Stimulated activated effector memory CD8-positive, alpha-beta T cell treated with anti-CD3 and anti-CD28 coated beads, Interleukin-12 subunit alpha, Interleukin-12 subunit beta, amount 100 ng/mL, for 72 hours (primary cell): ENCODE measurements around the gene TLE5.

ENCODE experiments used
- ATAC-seq: fragments of 150-1000 bp; cut with Tn5 transposase; 2 replicates; pipeline ENCODE4 v1.10.0; 2021
- DNase-seq, 2 donors: peaks; one replicate each; pipeline ENCODE4 v3.0.0; 2021 to 2022; ENCODE audit warnings: low spot score in 2 of 2
- H3K27ac Mint-ChIP-seq: one replicate; pipeline ENCODE4 v1.8.0; 2022; ENCODE audit warnings: mild to moderate bottlenecking, mixed read lengths
- H3K36me3 Mint-ChIP-seq: one replicate; pipeline ENCODE4 v1.8.0; 2022; ENCODE audit warnings: mild to moderate bottlenecking, mixed read lengths
- H3K4me1 Mint-ChIP-seq: one replicate; pipeline ENCODE4 v1.8.0; 2022; ENCODE audit warnings: mixed read lengths
- H3K4me3 Mint-ChIP-seq: one replicate; pipeline ENCODE4 v1.8.0; 2022; ENCODE audit warnings: mild to moderate bottlenecking, mixed read lengths
- H3K9me3 Mint-ChIP-seq: one replicate; pipeline ENCODE4 v1.8.0; 2022; ENCODE audit warnings: mixed read lengths

TLE5 gene

DNA sequence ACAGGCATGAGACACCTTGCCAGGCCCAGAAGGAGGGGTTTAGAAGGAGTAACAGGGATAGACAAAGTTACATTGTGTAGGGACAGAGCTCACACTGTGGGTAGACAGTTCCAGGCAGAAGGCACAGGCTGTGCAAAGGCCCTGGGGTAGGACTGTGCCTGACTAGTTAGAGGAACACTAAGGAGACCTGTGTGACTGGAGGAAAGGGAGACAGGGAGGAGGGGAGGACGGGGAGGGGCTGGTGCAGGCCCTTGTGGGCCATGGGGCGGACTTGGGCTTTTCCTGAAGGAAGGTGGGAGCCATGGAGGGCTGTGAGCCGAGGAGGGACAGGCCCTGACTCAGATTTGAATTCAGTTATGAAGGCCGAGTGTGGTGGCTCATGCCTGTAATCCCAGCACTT is 17.3 kb upstream of the TLE5 start:
- peak; percentile 19 for ATAC-seq
- Mint-ChIP-seq H3K4me3 (no peak overlapping the region), H3K27ac (no peak overlapping the region), H3K4me1 (peaks cover 10% of the 10 kb centered on the region), H3K36me3 (no peaks in the 10 kb centered on the region), H3K9me3 (no peaks in the 10 kb centered on the region)
- no peak for DNase-seq

DNA sequence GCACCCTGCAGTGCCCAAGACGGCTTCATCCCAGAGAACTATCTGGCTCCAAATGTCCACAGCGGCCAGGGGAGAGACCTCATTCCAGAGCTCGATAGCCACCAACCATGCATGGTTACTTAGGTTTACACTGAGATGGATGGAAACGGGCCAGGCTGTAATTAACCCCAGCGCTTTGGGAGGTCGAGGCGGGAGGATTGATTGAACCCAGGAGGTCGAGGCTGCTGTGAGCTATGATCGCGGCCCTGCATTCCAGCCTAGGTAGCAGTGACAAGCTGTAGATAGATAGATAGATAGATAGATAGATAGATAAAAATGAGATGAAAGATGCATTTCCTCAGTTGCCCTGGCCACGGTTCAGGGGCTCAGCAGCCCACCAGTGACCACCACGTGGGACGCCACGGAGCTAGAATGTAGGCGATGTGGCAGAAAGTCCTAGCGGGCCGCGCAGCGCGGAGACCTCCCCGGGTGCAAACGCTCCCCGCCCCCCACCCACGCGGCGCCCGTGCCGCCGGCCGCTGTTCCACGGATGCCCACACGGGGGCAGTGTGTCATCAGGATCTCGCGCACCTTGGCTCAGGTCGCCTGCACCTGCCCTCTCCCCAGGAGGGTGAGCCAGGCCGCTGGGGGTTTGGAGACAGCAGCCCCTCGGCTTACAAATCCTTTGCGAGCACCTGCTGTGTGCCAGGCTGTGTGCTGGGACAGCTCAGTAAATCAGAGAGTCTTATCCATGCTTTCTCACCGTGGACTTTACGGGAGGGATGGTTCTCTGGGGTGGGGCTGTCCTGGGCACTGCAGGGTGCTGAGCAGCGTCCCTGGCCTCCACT is 13.5 kb upstream of the TLE5 start:
- peak; percentile 78 for ATAC-seq
- Mint-ChIP-seq H3K36me3 (no peaks in the 10 kb centered on the region), H3K4me3 (peak overlapping the region; percentile 28), H3K4me1 (peaks cover 10% of the 10 kb centered on the region), H3K27ac (no peak overlapping the region), H3K9me3 (no peaks in the 10 kb centered on the region)
- DNase-seq: peak; percentile 80 to 87

DNA sequence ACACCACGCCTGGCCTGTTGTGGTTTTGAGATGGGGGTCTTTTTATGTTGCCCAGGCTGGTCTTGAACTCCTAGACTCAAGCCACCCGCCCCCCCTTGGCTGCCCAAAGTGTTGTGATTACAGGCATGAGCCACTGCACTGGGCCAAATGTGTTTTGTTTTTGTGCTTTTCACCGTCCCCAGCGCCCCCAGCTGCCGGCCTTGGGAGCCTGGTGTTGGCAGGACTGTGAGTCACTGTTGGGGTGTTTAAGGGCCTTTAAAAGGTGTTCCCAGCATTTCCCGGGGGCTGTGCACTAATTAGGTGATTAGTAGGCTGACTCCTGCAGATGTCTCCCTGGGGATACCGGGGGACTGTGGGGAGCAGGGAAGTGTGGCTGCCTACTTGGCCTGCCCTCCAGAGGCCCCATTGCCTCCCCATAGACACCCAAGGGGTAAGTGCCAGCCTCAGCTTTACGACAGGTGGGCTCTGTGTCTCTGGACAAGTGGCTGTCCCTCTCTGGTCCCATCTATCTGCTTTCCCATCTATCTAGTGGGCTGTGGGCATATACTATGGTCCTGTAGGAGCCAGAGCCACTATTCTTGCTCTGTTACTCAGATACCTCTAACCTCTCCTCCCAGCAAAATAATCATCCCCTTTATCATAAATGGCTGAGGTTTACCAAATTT is 11.8 kb upstream of the TLE5 start:
- H3K4me1 Mint-ChIP-seq: peaks cover 10% of the 10 kb centered on the region
- H3K36me3 Mint-ChIP-seq: no peaks in the 10 kb centered on the region
- H3K4me3 Mint-ChIP-seq: no peak overlapping the region
- no peak for DNase-seq
- H3K9me3 Mint-ChIP-seq: no peaks in the 10 kb centered on the region
- H3K27ac Mint-ChIP-seq: no peak overlapping the region
- no peak for ATAC-seq

DNA sequence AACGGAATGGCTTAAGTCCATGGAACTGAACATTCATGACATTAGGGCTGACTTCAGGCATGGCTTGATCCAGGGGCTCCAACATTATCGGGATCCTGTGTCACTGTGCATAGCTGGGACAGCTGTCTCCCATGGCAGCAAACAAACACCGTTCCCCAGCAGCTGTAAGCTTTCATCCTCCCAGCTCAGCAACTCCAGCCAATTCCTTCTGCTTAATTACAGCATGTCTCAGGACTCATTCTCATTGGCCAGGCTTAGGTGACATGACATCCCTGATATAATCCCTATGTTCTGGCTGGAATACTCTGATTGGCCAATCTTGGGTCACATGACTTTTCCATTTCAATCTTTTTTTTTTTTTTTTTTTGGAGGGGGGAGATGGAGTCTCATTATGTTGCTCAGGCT is 10.9 kb upstream of the TLE5 start:
- DNase-seq (no peak), ATAC-seq (no peak)
- no peak overlapping the region for H3K4me3 Mint-ChIP-seq
- no peaks in the 10 kb centered on the region for H3K9me3 Mint-ChIP-seq
- H3K4me1 Mint-ChIP-seq: peaks cover 10% of the 10 kb centered on the region
- H3K36me3 Mint-ChIP-seq: no peaks in the 10 kb centered on the region
- H3K27ac Mint-ChIP-seq: no peak overlapping the region

DNA sequence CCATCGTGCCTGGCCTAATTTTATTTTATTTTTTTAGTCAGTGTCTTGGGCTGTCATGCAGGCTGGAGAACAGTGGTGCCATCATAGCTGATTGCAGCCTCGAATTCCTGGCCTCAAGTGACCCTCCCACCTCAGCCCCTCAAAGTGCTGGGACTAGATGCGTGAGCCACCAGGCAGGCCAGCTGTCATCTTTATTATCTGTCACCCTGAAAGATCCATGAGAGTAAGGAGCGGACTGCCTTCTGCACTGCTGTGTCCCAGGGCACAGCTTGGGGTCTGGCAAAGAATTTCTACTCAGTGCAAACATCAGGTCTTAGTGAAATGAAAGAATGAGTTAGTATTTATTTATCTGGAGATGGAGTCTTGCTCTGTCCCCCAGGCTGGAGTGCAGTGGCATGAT is 9.5 kb upstream of the TLE5 start:
- Mint-ChIP-seq H3K36me3 (no peaks in the 10 kb centered on the region), H3K27ac (no peak overlapping the region), H3K9me3 (no peaks in the 10 kb centered on the region), H3K4me1 (peaks cover 16% of the 10 kb centered on the region), H3K4me3 (no peak overlapping the region)
- DNase-seq (no peak), ATAC-seq (no peak)

DNA sequence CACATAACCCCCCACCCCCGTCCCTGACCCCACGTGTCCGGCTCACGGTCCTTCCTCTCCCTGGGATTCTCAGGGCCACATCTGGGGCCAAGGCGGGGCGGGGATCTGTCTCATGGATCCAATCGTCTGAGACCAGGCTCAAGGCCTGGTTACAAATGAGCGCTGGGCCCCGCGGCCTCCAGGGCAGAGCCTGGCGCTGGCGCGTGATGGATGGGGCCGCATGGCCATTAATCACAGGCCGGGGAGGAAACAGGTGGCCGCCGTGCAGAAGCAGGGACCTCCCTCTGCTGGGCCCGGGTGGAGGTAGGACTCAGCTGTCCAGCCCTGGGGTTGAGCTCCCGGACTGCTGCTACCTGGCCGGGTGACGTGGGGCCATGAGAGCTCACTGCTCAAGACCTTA is 5.8 kb upstream of the TLE5 start:
- Mint-ChIP-seq H3K4me1 (peaks cover 11% of the 10 kb centered on the region), H3K36me3 (no peaks in the 10 kb centered on the region), H3K4me3 (no peak overlapping the region), H3K9me3 (no peaks in the 10 kb centered on the region), H3K27ac (no peak overlapping the region)
- ATAC-seq (no peak), DNase-seq (no peak)

DNA sequence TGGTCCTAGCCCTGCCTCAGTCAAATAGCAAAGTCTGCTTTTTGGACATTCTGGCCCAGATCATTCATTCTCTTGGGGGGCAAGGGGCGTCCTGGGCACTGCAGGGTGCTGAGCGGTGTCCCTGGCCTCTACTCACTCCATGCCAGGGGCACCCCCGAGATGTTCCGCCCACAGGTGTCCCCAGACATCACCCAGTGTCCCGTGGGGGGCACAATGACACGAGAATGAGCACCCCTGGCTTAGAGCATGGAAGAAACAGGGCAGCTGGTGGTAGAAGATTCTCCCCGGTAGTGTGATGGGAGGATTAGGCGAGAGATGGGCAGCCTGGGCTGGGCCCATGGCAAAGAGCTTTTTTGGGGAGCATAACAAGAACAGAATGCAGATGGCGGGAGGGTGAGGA is 5.3 kb upstream of the TLE5 start:
- H3K4me3 Mint-ChIP-seq: no peak overlapping the region

DNA sequence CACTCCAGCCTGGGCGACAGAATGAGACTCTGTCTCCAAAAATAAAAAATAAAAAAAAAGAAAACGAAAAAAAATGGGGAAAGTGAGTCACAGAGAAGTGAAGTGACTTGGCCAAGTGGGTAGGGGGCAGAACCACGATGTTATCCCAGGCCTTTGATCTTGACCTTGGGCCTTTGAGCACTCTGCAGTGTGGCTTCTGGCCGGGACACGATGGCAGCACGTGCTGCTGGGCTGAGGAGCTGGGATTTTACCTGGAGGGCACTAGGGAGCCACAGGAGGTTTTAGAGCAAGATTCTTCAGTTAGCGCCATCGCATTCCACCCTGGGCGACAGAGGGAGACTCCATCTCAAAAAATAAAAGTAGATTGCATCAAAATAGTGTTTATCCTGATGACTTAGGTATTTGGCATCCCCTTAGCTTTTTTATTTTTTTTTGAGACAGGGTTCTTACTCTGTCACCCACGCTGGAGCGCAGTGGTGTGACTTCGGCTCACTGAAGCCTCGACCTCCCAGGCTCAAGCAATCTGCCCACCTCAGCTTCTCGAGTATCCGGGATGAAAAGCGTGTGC is 4.3 kb upstream of the TLE5 start:
- Mint-ChIP-seq H3K4me3 (no peak overlapping the region), H3K27ac (no peak overlapping the region), H3K36me3 (peaks cover 6% of the 10 kb centered on the region), H3K9me3 (no peaks in the 10 kb centered on the region), H3K4me1 (peaks cover 16% of the 10 kb centered on the region)
- DNase-seq (no peak), ATAC-seq (no peak)

More for the DNA sequence above, 5.3 kb upstream of the TLE5 start:
- Mint-ChIP-seq H3K27ac (no peak overlapping the region), H3K9me3 (no peaks in the 10 kb centered on the region), H3K36me3 (peaks cover 3% of the 10 kb centered on the region), H3K4me1 (peaks cover 16% of the 10 kb centered on the region)
- DNase-seq (no peak), ATAC-seq (no peak)

DNA sequence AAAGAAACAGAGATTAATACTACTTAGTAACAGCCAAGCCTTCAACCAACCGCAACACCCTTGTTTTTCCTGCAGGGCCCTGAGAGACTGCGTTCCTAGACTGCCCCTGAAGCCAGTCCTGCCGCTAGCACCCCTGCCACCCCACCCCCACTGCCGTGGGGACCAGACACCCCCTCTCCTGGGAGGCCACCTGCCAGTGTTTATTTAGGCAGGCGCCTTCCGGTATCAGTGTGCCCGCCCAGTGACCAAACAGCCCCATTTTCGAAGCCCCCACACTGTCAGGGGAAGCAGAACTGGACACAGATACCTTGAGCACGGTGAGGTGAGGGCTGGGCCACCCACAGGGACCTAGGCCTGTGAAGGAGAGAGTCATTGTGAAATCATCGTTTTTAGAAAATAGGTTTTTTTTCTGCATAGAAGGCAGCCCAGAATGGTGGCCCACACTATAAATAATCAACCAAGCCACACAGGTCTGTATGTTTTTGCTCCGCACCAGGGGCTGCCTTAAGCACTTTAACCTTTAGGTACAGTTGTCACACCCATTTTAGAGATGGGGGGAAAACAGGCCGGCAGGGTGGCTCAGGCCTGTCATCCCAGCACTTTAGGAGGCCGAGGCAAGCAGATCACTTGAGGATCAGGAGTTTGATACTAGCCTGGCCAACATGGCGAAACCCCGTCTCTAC is 3.5 kb upstream of the TLE5 start:
- ATAC-seq (no peak), DNase-seq (no peak)
- Mint-ChIP-seq H3K36me3 (peaks cover 10% of the 10 kb centered on the region), H3K4me3 (no peak overlapping the region), H3K9me3 (no peaks in the 10 kb centered on the region), H3K27ac (peak overlapping the region; percentile 43), H3K4me1 (peaks cover 16% of the 10 kb centered on the region)

DNA sequence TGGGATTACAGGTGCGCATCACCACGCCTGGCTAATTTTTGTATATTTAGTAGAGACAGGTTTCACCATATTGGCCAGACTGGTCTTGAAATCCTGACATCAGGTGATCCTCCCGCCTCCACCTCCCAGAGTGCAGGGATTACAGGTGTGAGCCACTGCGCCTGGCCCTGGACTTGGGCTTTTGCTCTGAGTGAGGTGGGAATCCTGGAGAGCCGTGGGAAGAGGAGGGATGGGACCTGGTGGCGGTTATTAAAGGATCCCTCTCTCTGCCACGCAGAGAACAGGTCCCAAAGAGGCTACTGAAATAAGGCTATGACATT is 1.7 kb upstream of the TLE5 start:
- Mint-ChIP-seq H3K27ac (peak overlapping the region; percentile 96), H3K4me3 (peak overlapping the region; percentile 84), H3K4me1 (peaks cover 22% of the 10 kb centered on the region), H3K36me3 (peaks cover 28% of the 10 kb centered on the region), H3K9me3 (no peaks in the 10 kb centered on the region)
- no peak for DNase-seq
- no peak for ATAC-seq

DNA sequence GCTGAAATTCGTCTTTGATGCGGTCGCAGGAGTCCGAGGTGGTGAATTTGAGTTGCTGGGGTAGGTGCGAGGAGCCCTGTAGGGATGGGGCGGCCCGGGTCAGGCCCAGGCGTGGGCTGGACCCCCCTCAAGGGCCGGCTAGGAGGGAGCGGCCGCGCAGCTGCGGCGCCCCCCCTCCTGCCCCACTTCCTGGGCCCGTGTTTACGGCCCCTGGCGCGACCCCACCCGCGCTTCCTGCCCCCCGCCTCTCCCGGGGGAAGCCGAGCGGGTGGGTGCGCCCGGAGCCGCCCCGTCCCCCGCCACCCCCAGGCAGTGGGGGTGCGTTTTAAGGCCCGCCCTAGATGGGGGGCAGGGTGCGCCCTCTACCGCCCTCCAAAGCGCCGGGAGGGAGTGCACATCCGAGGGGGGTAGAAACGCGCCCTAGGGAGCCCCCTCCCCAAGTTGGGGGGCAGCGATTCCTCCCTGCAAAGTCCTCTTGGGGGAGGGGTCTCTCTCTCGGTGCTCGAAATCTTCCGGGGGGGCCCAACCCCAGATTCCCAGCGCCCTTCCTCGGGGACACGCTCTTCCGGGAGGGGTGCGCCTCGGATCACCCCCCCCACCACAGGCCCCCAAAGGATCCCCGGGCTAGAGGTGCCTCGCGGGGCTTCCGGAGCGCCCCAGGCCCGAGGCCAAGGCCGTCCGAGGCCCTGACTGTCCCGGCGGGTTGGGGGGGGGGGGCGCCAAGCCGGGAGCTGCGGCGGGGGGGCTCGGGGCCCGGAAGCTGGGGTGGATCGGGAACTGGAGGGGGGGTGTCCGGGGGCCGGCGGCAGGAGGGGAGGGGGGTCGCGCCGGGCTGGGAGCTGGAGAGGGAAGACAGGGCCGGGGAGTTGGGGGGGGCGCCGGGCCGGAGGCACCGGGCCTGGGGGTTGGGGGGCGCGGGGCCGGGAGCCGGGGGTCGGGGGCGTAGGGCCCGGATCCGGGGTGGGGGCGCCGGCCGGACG is 823 bp downstream of the TLE5 start:
- peaks cover 53% of the 10 kb centered on the region for H3K36me3 Mint-ChIP-seq

DNA sequence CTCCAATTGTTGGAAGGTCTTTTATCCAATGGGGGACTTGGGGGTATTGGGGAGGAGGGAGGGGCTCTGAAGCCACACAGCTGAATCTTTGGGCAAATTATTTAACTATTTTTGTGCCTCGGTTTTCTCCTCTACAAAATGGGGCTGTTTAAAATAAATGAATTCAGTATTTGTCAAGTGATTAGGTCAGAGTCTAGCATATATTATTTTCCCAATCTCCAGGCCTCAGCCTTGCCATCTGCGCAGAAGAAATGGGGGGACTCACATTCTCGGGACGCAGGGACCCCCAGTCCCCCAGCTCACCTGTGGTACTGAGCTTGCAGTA is 1.5 kb downstream of the TLE5 start:
- no peak for ATAC-seq
- H3K4me3 Mint-ChIP-seq: peak overlapping the region; percentile 78
- no peaks in the 10 kb centered on the region for H3K9me3 Mint-ChIP-seq
- peak overlapping the region; percentile 90 for H3K27ac Mint-ChIP-seq
- DNase-seq: no peak
- H3K4me1 Mint-ChIP-seq: peaks cover 37% of the 10 kb centered on the region
- H3K36me3 Mint-ChIP-seq: peaks cover 58% of the 10 kb centered on the region

More for the DNA sequence above, 823 bp downstream of the TLE5 start:
- H3K4me1 Mint-ChIP-seq: peaks cover 36% of the 10 kb centered on the region
- peak overlapping the region; percentile 78 for H3K4me3 Mint-ChIP-seq
- ATAC-seq (peak; percentile 67), DNase-seq (peak; percentile 44 to 77)
- peak overlapping the region; percentile 90 for H3K27ac Mint-ChIP-seq
- H3K9me3 Mint-ChIP-seq: no peaks in the 10 kb centered on the region

DNA sequence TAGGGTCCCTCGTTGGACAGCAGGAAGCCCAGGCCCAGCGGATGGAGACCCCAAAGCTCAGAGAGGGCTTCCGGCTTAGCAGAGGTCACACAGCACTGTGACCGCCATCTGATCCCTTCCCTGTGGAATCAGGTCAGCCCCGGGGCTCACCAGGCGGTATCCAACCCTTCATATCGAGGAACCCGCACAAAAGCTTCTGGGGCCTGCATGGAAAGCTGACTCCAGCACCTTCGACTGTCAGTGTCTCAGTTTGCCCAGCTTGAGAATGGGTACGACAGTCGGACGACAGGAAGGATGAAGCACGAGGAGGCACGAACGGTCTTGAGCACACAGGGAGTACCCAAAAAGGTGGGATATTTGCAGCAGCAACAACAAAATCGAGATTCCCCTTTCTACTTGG is 2.6 kb downstream of the TLE5 start:
- H3K27ac Mint-ChIP-seq: peak overlapping the region; percentile 90
- H3K36me3 Mint-ChIP-seq: peaks cover 70% of the 10 kb centered on the region
- H3K9me3 Mint-ChIP-seq: no peaks in the 10 kb centered on the region
- ATAC-seq: no peak
- peaks cover 44% of the 10 kb centered on the region for H3K4me1 Mint-ChIP-seq
- no peak for DNase-seq
- H3K4me3 Mint-ChIP-seq: peak overlapping the region; percentile 78

DNA sequence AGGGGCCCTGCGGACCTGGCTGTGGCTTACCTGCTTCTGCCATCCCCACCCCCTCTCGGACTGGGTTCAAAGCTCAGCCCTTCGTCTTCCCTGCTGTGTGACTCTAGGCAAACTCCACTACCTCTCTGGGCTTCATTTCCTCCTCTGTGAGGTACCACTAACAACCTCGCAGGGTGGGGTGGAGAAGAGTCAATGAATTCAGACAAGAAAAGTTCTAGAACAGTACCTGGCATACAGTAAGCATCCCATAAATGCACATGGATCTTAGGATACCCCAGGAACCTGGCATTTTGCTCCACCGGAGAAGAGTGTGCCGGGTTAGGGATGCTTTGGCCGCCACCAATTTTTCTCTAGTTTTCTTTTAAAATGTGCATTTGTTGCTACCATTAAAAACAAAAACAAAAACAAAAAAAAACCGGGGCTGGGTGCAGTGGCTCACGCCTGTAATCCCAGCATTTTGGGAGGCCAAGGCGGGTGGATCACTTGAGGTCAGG is 3.4 kb downstream of the TLE5 start:
- H3K9me3 Mint-ChIP-seq: no peaks in the 10 kb centered on the region
- DNase-seq (no peak), ATAC-seq (no peak)
- peak overlapping the region; percentile 76 for H3K27ac Mint-ChIP-seq
- H3K4me3 Mint-ChIP-seq: no peak overlapping the region
- H3K36me3 Mint-ChIP-seq: peaks cover 78% of the 10 kb centered on the region
- H3K4me1 Mint-ChIP-seq: peaks cover 46% of the 10 kb centered on the region
